Measurements from ENCODE around the gene DSCAM. TPM values are rescaled to one million over a fixed set of nuclear protein-coding genes. Genes with fewer than 3 reads are reported as not detected.

Gene DSCAM
- total RNA-seq, 4 donors from 2014 or later = 0.03 TPM; not detected in 3

- Histone ChIP-seq H3K36me3 (no peaks in the 10 kb centered on the region), H3K27ac (no peak overlapping the region), H3K4me3 (no peak overlapping the region), H3K9me3 (no peaks in the 10 kb centered on the region), H3K27me3 (no peaks in the 10 kb centered on the region), H3K4me1 (no peaks in the 10 kb centered on the region)
- no peak for TF ChIP-seq POLR2A (IDR thresholded peaks at IDR 0.05)
- TF ChIP-seq, protein P1, sequence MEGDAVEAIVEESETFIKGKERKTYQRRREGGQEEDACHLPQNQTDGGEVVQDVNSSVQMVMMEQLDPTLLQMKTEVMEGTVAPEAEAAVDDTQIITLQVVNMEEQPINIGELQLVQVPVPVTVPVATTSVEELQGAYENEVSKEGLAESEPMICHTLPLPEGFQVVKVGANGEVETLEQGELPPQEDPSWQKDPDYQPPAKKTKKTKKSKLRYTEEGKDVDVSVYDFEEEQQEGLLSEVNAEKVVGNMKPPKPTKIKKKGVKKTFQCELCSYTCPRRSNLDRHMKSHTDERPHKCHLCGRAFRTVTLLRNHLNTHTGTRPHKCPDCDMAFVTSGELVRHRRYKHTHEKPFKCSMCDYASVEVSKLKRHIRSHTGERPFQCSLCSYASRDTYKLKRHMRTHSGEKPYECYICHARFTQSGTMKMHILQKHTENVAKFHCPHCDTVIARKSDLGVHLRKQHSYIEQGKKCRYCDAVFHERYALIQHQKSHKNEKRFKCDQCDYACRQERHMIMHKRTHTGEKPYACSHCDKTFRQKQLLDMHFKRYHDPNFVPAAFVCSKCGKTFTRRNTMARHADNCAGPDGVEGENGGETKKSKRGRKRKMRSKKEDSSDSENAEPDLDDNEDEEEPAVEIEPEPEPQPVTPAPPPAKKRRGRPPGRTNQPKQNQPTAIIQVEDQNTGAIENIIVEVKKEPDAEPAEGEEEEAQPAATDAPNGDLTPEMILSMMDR (IDR thresholded peaks at IDR 0.05 in 4 of 5, conservative IDR thresholded peaks at IDR 0.05 in 1 of 5) = no peak
- in situ Hi-C loops (cut with MboI; ENCODE audit: low sequenced_read_pairs in 4 of 4) (no loop called here), intact Hi-C loops (cut with DNase I; ENCODE audit: low total_unique reads) (no loop called here)
- no peak for DNase-seq
- no peak for ATAC-seq
These were observed 17.6 kb downstream of the DSCAM start for GRCh38 chr21:40829308-40829707.

DNA sequence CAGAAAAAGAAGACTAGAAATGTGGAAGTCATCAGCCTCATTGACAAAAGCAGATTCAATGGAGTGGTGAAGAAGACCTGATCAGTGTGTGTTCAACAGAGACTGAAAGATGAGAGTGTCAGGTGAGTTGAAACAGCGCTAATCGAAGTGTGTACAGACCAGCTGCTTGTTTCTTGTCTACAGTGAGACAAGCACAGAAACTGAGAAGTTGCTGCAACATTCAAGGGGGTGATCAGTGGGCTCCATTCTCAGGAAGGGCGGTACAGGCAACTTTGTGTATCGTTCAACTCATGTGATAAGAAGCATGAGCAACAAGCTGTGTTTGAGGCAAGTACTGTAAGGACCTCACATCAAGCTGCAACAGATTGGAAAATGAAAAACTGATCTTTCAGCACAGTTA is 19.4 kb downstream of the DSCAM start:
- intact Hi-C loops (cut with DNase I; ENCODE audit: low total_unique reads) = no loop called here
- H3K27ac ChIP-seq = no peak overlapping the region
- no peaks in the 10 kb centered on the region for H3K27me3 ChIP-seq
- no peak for DNase-seq
- no peak overlapping the region for H3K4me3 ChIP-seq
- H3K4me1 ChIP-seq = no peaks in the 10 kb centered on the region
- H3K36me3 ChIP-seq = no peaks in the 10 kb centered on the region
- TF ChIP-seq, protein P1 (IDR thresholded peaks at IDR 0.05 in 4 of 5, conservative IDR thresholded peaks at IDR 0.05 in 1 of 5) = no peak
- no peak for TF ChIP-seq POLR2A (IDR thresholded peaks at IDR 0.05)
- in situ Hi-C loops (cut with MboI; ENCODE audit: low sequenced_read_pairs in 4 of 4) = no loop called here
- H3K9me3 ChIP-seq = no peaks in the 10 kb centered on the region
- no peak for ATAC-seq

DNA sequence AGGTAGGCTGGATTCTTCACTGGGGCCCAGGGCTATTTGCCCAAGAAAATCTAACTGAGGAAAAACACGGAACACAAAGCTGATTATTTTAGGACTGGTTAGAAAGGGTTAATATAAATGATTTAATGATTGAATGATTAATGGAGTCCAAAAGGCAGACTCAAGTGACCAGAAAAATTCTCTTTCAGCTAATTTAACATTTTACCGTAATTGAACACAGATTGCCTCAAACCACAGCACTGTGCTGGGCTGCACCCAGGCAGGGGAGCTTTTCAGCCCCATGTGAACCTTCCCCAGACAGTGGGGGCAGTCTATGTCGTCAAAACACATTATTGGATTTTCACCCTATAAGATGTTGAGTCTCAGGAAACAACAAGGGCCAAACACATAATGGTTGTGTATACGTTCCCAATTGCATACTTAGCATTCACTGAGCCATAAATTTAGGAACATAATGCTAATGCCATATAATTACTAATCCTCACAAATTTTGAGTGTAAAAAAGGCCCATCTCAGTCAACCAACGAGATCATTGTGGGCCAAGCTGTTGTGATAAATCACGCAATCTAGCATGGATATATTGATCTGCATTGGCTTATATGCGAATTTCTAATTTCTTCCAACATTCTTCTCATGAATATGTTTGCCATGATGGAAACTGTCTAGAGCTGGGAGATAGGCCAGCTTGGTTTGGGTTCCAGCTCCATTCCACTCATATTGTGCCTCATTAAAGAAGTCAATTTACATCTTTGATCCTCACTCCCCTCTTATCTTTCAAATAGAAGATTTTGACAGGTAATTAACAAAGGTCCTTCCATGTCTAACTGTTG is 27.7 kb downstream of the DSCAM start:
- intact Hi-C loops (cut with DNase I; ENCODE audit: low total_unique reads) (no loop called here), in situ Hi-C loops (cut with MboI; ENCODE audit: low sequenced_read_pairs in 4 of 4) (no loop called here)
- no peak for ATAC-seq
- Histone ChIP-seq H3K4me1 (no peaks in the 10 kb centered on the region), H3K27me3 (no peaks in the 10 kb centered on the region), H3K27ac (no peak overlapping the region), H3K36me3 (no peaks in the 10 kb centered on the region), H3K4me3 (no peak overlapping the region), H3K9me3 (no peaks in the 10 kb centered on the region)
- TF ChIP-seq, protein P1 (IDR thresholded peaks at IDR 0.05 in 4 of 5, conservative IDR thresholded peaks at IDR 0.05 in 1 of 5) = no peak
- no peak for TF ChIP-seq POLR2A (IDR thresholded peaks at IDR 0.05)
- no peak for DNase-seq

DNA sequence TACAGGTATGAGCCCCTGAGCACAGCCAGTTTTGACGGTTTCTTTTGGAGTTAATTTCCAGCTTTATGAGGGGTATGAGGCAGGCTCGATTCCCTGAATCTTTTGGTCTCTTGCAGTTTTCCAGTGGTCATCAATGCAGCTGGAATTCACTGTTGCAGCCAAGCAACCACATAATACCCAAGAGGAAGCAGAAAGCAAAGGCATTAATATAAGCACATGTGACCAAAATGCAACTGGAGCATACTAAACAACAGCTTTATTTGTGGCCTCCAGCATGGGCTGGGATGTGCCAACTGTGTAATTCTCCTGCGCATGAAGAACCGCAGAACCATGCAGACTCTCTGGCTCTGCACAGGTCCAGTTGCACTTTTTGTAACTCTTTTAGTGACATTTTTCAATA is 33.0 kb downstream of the DSCAM start:
- intact Hi-C loops (cut with DNase I; ENCODE audit: low total_unique reads) (no loop called here), in situ Hi-C loops (cut with MboI; ENCODE audit: low sequenced_read_pairs in 4 of 4) (no loop called here)
- Histone ChIP-seq H3K4me3 (no peak overlapping the region), H3K27ac (no peak overlapping the region), H3K9me3 (no peaks in the 10 kb centered on the region), H3K27me3 (no peaks in the 10 kb centered on the region), H3K36me3 (no peaks in the 10 kb centered on the region), H3K4me1 (no peaks in the 10 kb centered on the region)
- DNase-seq = no peak
- no peak for ATAC-seq
- TF ChIP-seq, protein P1 (IDR thresholded peaks at IDR 0.05 in 4 of 5, conservative IDR thresholded peaks at IDR 0.05 in 1 of 5) = no peak
- TF ChIP-seq POLR2A (IDR thresholded peaks at IDR 0.05) = no peak
